Measurements from ENCODE around the gene B4GALNT4. TPM values are rescaled to one million over a fixed set of nuclear protein-coding genes. Genes with fewer than 3 reads are reported as not detected.
"Not testable (repeated sequence)": the region's sequence is repeated elsewhere in the genome, so short reads cannot be mapped to it uniquely, and the experiment has no call there.

B4GALNT4 gene
- total and polyA plus RNA-seq, 2 of the 8 experiments (the other 6 are each of a cell fraction or from before 2014, with no cell fraction given) = 40.9 to 76.3 TPM

- no peak for TF ChIP-seq EP300 (IDR thresholded peaks at IDR 0.05; ENCODE audit: borderline replicate concordance in 1 of 2, low read depth in 2 of 2, low read length in 2 of 2)
- TF ChIP-seq RNF2 (IDR thresholded peaks at IDR 0.05; ENCODE audit: borderline replicate concordance, low read depth, low read length, missing control alignments, poor library complexity, severe bottlenecking) = no peak
Measured at GRCh38 chr11:387193-387793, 18.0 kb downstream of the B4GALNT4 start (continued).

- H4K8ac ChIP-seq (ENCODE audit: extremely low read depth, insufficient read depth, low read length); H4K5ac ChIP-seq (ENCODE audit: insufficient read length, low read depth, low read length); H2AK5ac ChIP-seq (ENCODE audit: low read depth, low read length); H3K27ac ChIP-seq (ENCODE audit: low read depth, low read length); H3K4me1 ChIP-seq (replicated peaks in 1 of 4; ENCODE audit: control insufficient read depth in 3 of 4, insufficient read depth in 4 of 4, low read length in 3 of 4); H2AFZ ChIP-seq (ENCODE audit: low read length); H3K23ac ChIP-seq (ENCODE audit: insufficient read length); H3K27me3 ChIP-seq (replicated peaks in 1 of 4; ENCODE audit: control insufficient read depth in 3 of 4, extremely low read depth in 1 of 4, insufficient read depth in 3 of 4, low read length in 3 of 4); H3K79me1 ChIP-seq (ENCODE audit: low read depth, low read length); H3K4ac ChIP-seq (replicated peaks; ENCODE audit: insufficient read length, low read depth, low read length); H2BK120ac ChIP-seq (replicated peaks; ENCODE audit: low read depth, low read length); H4K20me1 ChIP-seq (replicated peaks in 1 of 2; ENCODE audit: control insufficient read depth in 1 of 2, insufficient read depth in 2 of 2, low read length in 2 of 2); FAIRE-seq; H3K4me2 ChIP-seq (ENCODE audit: insufficient read depth in 1 of 2, low read depth in 2 of 2, low read length in 2 of 2); DNase-seq (ENCODE audit: low read depth in 1 of 2, low spot score in 2 of 2); H2BK12ac ChIP-seq (ENCODE audit: low read depth, low read length); H3K56ac ChIP-seq (replicated peaks; ENCODE audit: insufficient read length, low read depth, low read length); H3K79me2 ChIP-seq (ENCODE audit: control insufficient read depth in 1 of 2, insufficient read depth in 2 of 2, low read length in 2 of 2); H3K23me2 ChIP-seq (ENCODE audit: low read depth, low read length); H3K9ac ChIP-seq (replicated peaks in 1 of 4; ENCODE audit: extremely low read depth in 1 of 4, low read depth in 3 of 4, low read length in 3 of 4); H3K14ac ChIP-seq (ENCODE audit: insufficient read length); H2BK5ac ChIP-seq (ENCODE audit: low read depth, low read length); H2BK15ac ChIP-seq (ENCODE audit: low read length); H3K36me3 ChIP-seq (ENCODE audit: control insufficient read depth in 2 of 4, insufficient read depth in 4 of 4, low read length in 3 of 4); H3K4me3 ChIP-seq (ENCODE audit: extremely low read depth in 1 of 4, insufficient read depth in 2 of 4, low read depth in 3 of 4, low read length in 4 of 4); H3K18ac ChIP-seq (ENCODE audit: extremely low read depth, low read length); H2BK20ac ChIP-seq (ENCODE audit: low read length); H4K91ac ChIP-seq (replicated peaks; ENCODE audit: insufficient read length, low read length): not testable (repeated sequence)
- CTCF ChIA-PET (ENCODE audit: partially characterized antibody) = interaction anchor here (0.7 to 2.3 kb wide), 11 partner anchors 13 to 728 kb away, joined by 3 to 11 read pairs (median 3); partner anchors contain the start of gene SIGIRR
- peaks cover 15 to 17% of the 10 kb centered on the region in 2 experiments for H3K9me3 ChIP-seq (ENCODE audit: insufficient read depth in 2 of 2, low read depth in 1 of 2, low read length in 1 of 2)
- WGBS, 2 experiments (ENCODE audit: extremely low coverage in 1 of 2, insufficient coverage in 1 of 2, insufficient read length in 1 of 2, insufficient replicate concordance in 2 of 2, low coverage in 1 of 2, low lambda C conversion rate in 2 of 2, missing lambda C conversion rate in 1 of 2) = 86% methylated on average over 13 of the region's 17 CpGs; no CpG with 5 or more reads in 1 of the 2 experiments
- POLR2A ChIA-PET (ENCODE audit: partially characterized antibody) = interaction anchor here (1.5 to 1.6 kb wide), 2 partner anchors 14 to 20 kb away, joined by 5 to 6 read pairs; partner anchors contain the start of gene B4GALNT4
Measured at GRCh38 chr11:389369-389768, 20.1 kb downstream of the B4GALNT4 start.

All from H1 (cell line).